ENCODE results near the gene DERL2.

DNA sequence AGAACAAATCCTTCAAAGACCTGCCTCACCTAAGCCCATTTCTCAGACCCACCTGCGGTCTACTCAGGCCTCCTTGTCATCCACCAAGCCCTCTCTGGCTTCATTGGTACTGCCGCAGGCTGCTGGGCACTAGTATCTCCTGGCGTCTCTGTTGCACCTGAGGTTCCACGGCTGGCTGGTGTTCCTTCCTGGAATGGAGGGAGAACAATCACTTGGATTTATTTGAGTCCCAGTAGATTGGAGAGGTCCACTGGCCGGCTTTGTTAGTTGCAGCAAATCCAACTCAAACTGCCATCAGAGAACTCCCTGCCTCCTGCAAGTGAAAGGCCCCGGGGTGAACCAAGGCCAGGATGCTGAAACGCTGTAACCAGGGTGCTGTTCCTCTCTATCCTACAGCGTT, 15.7 kb upstream of the DERL2 start:
- TF ChIP-seq OSR1 (CRISPR knock-in tag; IDR thresholded peaks at IDR 0.05) (no peak), ZFP30 (CRISPR knock-in tag; IDR thresholded peaks at IDR 0.05) (no peak), ZFP3 (CRISPR knock-in tag; IDR thresholded peaks at IDR 0.05) (no peak), PPARA (CRISPR knock-in tag; IDR thresholded peaks at IDR 0.05; ENCODE audit: borderline replicate concordance) (no peak), TSHZ2 (CRISPR knock-in tag; IDR thresholded peaks at IDR 0.05) (no peak), POU6F1 (CRISPR knock-in tag; IDR thresholded peaks at IDR 0.05; ENCODE audit: borderline replicate concordance, low read depth) (no peak), BACH2 (CRISPR knock-in tag; IDR thresholded peaks at IDR 0.05; ENCODE audit: borderline replicate concordance) (no peak), GLIS3 (CRISPR knock-in tag; IDR thresholded peaks at IDR 0.05) (no peak), SNAI2 (CRISPR knock-in tag; IDR thresholded peaks at IDR 0.05) (no peak), ISL1 (CRISPR knock-in tag; IDR thresholded peaks at IDR 0.05) (no peak)
- TF ChIP-seq, protein P1, sequence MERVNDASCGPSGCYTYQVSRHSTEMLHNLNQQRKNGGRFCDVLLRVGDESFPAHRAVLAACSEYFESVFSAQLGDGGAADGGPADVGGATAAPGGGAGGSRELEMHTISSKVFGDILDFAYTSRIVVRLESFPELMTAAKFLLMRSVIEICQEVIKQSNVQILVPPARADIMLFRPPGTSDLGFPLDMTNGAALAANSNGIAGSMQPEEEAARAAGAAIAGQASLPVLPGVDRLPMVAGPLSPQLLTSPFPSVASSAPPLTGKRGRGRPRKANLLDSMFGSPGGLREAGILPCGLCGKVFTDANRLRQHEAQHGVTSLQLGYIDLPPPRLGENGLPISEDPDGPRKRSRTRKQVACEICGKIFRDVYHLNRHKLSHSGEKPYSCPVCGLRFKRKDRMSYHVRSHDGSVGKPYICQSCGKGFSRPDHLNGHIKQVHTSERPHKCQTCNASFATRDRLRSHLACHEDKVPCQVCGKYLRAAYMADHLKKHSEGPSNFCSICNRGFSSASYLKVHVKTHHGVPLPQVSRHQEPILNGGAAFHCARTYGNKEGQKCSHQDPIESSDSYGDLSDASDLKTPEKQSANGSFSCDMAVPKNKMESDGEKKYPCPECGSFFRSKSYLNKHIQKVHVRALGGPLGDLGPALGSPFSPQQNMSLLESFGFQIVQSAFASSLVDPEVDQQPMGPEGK (CRISPR knock-in tag; IDR thresholded peaks at IDR 0.05; ENCODE audit: borderline replicate concordance), result no peak
- TF ChIP-seq, protein P2, sequence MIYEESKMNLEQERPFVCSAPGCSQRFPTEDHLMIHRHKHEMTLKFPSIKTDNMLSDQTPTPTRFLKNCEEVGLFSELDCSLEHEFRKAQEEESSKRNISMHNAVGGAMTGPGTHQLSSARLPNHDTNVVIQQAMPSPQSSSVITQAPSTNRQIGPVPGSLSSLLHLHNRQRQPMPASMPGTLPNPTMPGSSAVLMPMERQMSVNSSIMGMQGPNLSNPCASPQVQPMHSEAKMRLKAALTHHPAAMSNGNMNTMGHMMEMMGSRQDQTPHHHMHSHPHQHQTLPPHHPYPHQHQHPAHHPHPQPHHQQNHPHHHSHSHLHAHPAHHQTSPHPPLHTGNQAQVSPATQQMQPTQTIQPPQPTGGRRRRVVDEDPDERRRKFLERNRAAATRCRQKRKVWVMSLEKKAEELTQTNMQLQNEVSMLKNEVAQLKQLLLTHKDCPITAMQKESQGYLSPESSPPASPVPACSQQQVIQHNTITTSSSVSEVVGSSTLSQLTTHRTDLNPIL (CRISPR knock-in tag; IDR thresholded peaks at IDR 0.05; ENCODE audit: low read depth), result no peak

Data from SK-N-SH treated with all-trans-retinoic acid at 6 μM for 48 hours (cell line).